Renal cortex interstitium (tissue), 11 donors: Measurements from ENCODE around the gene NDUFB2. TPM values are rescaled to one million over a fixed set of nuclear protein-coding genes. Genes with fewer than 3 reads are reported as not detected.
"Not testable (repeated sequence)": the region's sequence is repeated elsewhere in the genome, so short reads cannot be mapped to it uniquely, and the experiment has no call there.

Experiments used
- DNase-seq, 11 donors: peaks; one replicate each; pipeline ENCODE4 v3.0.0-alpha.2; 2013; ENCODE audit warnings: low read depth in 9 of 11, low spot score in 4 of 11; ENCODE audit errors: extremely low read depth in 1 of 11
- polyA plus RNA-seq, 3 donors: library from polyadenylated mRNA; unstranded; fragments of 120-200 nt; gene quantifications; one replicate each; pipeline ENCODE4 v1.2.1, GENCODE V29; 2013; ENCODE audit not compliant: insufficient read length in 3 of 3

The NDUFB2 gene
- polyA plus RNA-seq, 3 donors: 145 to 193 (median 193) TPM

DNA sequence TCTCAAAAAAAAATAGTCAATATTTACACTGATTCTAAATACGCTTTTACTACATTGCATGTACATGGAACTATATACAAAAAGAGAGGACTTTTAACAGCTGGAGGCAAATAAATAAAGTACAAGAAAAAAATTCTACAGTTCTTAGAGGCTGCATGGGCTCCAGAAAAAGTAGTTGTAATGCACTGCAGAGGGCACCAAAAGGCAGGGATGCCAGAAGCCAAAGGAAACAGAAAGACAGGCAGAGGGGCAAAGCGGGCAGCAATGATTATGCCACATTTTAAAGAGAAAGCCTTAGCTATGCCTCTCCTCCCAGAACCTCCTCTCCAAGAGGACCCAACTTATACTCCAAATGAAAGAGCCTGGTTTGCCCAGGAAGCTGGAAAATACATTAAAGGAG, 35.4 kb upstream of the NDUFB2 start:
- DNase-seq: no peak

DNA sequence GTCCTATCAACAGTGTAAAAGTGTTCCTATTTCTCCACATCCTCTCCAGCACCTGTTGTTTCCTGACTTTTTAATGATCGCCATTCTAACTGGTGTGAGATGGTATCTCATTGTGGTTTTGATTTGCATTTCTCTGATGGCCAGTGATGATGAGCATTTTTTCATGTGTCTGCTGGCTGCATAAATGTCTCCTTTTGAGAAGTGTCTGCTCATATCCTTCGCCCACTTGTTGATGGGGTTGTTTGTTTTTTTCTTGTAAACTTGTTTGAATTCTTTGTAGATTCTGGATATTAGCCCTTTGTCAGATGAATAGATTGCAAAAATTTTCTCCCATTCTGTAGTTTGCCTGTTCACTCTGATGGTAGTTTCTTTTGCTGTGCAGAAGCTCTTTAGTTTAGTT, 33.6 kb upstream of the NDUFB2 start:
- not testable (repeated sequence) for DNase-seq

DNA sequence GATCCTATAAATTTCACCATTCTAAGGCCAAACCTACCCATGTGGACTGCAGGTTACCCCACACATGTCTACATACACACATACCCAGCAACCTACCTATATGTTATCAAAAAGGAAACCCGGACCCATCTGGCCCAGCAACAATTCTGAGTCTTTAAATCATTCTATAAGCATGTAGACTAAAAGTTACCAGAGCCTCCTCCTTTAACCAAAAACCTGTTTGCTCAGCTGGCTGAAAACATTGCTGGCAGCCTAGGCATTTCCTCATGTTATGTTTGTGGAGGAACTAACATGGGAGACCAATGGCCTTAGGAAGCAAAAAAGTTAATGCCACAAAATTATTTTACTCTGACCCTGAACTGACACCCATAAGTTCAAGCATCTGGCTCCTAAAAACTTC, 29.0 kb upstream of the NDUFB2 start:
- no peak for DNase-seq

DNA sequence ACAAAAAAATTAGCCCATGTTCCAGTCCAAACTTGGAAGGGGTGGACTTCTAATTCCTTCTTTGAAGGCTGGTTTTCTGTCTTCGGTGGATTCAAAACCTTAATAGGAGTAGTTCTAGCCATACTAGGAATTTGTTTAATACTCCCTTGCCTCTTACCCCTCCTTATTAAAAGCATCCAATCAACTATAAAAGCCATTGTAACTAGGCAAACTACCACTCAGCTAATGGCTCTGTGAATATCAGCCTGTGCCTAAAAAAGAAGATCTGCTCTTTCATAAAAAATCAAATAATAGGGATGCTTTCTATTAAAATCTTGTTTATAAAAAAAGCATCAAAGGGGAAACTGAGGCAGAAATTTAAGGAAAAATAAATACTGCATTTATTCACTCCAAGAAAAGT, 27.9 kb upstream of the NDUFB2 start:
- no peak for DNase-seq

DNA sequence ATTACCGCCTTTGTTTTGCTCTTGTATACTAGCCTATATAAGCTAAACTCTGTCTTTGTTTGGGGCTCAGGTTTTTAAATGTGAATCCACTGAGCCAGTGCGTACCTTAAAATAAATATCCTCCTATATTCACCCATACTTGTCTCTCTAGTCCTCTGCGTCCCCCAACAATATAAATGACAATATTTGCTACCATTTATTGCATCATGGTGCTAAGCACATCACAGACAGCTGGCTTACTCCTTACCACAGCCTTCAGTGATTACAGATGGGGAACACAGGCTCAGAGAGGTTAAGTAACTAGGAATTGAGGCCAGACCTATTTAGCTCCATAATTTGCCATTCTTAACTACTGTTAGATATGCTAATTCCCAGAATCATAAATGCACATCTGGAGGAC, 27.2 kb upstream of the NDUFB2 start:
- no peak for DNase-seq

DNA sequence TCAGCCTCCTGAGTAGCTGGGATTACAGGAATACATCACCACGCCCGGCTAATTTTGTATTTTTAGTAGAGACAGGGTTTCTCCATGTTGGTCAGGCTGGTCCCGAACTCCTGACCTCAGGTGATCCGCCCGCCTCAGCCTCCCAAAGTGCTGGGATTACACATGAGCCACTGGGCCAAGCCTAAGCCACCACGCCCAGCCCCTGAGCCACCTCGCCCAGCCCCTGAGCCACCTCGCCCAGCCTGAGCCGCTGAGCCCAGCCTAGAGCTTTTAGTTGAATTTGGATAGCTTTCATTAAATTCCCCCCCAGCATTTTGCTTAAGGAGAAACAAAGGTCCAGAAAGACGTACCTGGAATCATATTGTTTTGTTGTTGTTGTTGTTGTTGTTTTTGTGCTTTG, 26.6 kb upstream of the NDUFB2 start:
- not testable (repeated sequence) for DNase-seq

DNA sequence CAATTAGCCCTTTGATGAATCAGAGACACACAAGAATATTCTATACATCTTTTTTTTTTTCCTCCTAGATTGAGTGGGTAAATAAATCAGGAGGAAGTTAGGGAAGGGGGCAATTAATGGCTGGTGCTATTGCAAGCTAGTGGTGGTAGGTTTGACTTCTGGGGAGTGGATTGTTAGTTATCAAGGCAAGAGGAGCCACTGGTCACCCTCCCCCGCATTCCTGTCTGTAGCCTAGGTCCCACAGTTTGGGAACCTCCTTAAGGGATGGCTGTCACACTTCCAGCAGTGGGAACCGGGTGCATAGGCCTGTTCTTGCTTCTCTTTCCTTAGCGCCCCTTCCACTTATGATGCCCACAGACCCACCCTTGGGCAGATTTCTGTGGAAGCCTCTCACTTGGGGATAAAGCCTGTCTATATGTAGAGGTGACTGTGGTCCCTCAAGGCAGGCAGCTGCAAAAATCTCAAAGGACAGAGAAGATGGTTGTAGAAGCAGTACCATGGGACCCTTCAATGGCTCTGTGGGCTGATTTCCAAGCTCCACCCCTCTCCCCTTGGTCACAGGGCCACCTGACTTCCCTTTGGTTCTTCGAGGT, 26.1 kb upstream of the NDUFB2 start:
- no peak for DNase-seq

DNA sequence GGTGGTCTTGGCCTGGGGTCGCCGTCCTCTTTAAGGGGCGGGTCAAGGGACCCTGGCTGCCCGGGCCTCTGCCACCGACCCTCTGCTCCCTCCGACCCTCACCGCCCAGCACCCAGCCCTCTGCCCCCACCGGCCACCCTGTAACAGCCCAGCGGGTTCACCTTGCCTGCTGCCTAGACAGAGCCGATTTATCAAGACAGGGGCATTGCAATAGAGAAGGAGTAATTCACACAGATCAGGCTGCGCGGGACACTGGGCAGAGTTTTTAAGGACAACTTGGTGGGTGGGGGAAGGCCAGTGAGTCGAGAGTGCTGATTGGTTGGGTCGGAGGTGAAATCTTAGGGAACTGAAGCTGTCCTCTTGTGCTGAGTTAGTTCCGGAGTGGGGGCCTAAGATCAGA, 24.5 kb upstream of the NDUFB2 start:
- DNase-seq: no peak

DNA sequence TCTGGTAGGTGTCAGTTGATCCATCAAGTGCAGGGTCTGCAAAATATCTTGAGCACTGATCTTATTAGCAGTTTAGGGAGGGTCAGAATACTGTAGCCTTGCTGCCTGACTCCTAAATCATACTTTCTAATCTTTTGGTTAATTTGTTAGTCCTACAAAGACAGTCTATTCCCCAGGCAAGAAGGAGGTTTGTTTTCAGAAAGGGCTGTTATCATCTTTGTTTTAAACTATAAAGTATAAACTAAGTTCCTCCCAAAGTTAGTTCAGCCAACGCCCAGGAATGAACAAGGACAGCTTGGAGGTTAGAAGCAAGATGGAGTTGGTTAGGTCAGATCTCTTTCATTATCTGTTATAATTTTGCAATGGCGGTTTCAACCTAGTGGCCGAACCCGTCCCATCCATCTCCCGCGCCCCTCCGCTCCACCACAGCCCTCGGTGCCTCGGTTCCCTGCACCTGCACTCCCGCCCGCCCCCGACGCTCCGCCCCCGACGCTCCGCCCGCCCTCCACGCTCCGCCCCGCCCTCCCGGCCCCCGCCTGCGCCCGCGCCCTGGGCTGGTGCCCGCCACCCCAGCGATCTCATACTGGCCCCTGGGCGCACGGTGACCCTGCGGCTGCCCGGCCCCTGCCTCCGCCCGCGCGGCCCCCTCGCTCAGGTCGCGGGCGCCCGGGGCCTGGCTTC, 24.0 kb upstream of the NDUFB2 start, which contains the start of gene ADCK2:
ADCK2 (plus strand) TSS at position 564 of the 681 bp plus-strand sequence. CDS start 386 bp downstream, outside the sequence.
- DNase-seq: peak in 3 of 11 donors; percentile 30 to 44 (median 33)

DNA sequence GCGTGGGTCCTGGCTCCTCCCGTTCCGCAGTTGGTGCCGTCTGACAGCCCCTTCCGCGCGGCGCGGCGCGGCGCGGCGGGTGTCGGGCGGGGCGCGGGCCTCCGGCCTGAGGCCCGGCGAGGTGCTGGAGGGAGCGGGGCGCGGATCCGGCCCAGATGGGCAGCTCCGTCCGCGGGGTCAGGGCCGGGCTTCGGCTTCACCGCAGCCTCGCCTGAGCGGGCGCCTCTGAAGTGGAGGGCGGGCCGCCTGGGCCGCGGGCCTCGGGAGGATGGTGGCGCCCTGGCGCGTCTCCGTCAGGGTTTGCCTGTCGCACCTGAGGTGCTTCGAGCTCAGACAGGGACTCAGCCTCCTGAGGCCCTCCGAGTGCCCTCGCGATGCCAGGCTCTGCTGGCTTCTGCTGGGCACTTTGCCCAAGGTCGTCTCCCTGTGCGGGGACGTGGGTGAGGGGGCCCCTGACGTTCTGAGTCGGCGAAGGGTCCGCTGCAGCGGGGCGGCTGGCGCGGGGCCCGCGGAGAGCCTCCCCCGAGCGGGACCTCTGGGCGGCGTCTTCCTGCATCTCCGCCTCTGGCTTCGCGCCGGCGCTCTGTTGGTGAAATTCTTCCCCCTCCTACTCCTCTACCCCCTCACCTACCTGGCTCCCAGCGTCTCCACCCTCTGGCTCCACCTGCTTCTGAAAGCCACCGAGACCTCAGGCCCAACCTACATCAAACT, 23.3 kb upstream of the NDUFB2 start:
- peak in 6 of 11 donors; percentile 20 to 53 (median 44) for DNase-seq

DNA sequence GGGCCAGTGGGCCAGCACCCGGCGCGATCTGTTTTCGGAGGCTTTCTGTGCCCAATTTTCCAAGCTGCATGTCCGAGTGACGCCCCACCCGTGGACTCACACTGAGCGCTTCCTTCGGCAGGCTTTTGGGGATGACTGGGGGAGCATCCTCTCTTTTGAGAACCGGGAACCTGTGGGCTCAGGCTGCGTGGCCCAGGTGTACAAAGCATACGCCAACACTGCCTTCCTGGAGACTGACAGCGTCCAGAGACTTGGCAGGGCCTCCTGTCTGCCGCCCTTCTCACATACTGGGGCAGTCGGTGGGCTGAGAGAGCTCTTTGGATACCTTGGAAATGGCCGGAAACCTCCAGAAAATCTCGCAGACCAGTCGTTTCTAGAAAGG, 22.7 kb upstream of the NDUFB2 start:
- DNase-seq: no peak

DNA sequence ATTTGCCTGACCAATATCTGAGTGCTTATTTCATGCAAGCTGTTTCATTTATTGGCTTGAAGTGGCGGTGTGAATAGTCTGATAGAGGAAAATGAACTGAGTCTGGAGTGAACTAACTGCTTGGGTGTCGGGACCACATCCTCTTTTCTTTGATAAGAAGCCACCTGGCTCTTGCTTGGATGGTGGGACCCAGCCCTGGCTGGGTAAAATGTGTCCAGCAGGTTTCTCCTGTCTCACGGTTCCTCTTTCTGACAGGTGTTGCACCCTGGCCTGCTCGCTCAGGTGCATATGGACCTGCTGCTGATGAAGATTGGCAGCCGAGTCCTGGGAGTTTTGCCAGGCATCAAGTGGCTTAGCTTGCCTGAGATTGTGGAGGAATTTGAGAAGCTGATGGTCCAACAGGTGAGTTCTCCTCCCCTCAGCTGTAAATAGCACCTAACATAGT, 22.1 kb upstream of the NDUFB2 start:
- DNase-seq: no peak

DNA sequence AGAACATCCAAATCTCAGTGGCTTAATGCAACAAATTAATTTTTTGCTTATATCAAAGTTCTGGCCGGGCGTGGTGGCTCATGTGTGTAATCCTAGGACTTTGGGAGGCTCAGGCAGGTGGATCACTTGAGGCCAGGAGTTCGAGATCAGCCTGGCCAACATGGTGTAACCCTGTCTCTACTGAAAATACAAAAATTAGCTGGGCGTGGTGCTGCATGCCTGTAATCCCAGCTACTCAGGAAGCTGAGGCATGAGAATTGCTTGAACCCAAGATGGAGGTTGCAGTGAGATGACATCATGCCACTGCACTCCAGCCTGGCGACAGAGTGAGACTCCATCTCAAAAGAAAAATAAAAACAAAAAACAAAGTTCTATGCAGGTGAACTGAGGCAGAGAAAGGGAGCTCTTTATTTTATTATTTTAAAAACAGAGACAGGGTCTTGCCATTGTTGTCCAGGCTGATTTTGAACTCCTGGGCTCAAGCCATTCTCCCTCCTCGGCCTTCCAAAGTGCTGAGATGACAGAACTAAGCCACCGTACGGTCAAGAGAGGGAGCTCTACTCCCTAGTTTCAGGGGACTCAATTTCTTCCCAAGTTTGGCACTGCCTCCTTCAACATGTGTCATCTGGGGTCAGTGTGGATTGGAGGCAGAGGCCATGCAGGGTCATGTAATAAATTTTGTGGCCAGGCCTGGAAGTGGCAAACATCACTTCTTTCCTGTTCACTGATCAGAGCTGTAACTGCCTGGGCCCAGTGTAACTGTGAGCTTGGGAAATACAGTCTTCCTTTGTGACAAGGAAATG, 21.4 kb upstream of the NDUFB2 start:
- peak in 5 of 11 donors; percentile 23 to 38 (median 29) for DNase-seq

DNA sequence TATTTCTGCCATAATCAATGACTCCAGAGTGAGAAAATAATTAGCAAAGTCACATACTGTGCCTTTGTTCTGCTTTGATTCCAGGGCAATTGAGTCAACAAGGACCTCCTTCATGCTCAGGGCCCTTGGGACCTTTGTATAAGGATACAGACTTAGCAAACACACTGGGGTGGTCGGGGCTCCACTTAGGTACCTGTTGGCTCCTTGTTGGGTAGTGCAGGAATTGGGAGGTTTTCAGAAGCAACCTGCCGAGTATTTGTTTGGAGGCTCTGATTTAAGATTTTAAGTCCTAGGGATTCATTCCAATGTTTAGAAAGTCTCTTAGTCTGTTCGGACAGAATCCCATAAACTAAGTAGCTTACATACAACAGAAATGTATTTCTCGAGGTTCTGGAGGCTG, 20.8 kb upstream of the NDUFB2 start:
- DNase-seq: no peak

DNA sequence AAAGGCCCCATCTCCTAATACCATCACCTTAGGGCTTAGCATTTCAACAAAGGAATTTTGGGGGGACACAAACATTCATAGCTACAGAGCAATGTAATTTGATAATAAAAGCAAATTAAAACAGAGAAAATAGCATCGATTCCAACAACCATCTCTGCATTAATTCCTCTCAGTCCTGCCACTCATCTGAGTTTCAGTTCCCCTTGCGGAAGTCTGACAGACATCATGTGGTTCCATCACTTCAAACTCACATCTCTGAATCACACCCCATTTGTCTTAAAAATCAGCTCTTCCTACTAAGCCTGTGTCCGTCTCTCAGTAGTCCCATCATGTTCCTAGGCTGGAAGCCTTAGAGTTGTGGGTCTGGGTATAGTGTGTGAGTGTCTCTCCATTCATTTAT, 20.2 kb upstream of the NDUFB2 start:
- no peak for DNase-seq

DNA sequence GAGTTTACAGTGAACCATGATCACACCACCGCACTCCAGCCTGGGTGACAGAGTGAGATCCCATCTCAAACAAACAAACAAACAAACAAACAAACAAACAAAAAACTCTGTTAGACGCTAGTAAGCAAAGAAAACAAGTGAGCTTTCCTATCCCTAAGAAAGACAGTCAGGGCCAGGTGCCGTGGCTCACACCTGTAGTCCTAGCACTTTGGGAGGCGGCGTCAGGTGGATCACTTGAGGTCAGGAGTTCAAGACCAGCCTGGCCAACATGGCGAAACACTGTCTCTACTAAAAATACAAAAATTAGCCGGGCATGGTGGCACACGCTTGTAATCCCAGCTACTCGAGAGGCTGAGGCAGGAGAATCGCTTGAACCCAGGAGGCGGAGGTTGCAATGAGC, 19.6 kb upstream of the NDUFB2 start:
- not testable (repeated sequence) for DNase-seq

DNA sequence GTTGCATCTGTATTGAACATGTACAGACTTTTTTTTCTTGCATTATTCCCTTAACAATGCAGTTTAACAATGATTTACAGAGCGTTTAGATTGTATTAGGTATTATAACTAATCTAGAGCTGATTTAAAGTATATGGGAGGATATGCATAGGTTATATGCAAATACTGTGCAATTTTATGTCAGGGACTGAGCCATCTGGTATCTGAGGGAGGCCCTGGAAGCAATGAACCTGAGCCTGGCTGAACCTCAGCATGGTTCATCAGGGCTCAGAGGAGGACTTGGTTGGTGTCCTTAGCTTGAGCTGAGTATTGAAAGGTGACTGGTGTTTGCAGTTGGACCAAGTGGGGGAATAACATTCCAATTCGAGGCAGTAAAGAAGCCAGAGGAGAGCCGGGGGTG, 19.0 kb upstream of the NDUFB2 start:
- DNase-seq: no peak

DNA sequence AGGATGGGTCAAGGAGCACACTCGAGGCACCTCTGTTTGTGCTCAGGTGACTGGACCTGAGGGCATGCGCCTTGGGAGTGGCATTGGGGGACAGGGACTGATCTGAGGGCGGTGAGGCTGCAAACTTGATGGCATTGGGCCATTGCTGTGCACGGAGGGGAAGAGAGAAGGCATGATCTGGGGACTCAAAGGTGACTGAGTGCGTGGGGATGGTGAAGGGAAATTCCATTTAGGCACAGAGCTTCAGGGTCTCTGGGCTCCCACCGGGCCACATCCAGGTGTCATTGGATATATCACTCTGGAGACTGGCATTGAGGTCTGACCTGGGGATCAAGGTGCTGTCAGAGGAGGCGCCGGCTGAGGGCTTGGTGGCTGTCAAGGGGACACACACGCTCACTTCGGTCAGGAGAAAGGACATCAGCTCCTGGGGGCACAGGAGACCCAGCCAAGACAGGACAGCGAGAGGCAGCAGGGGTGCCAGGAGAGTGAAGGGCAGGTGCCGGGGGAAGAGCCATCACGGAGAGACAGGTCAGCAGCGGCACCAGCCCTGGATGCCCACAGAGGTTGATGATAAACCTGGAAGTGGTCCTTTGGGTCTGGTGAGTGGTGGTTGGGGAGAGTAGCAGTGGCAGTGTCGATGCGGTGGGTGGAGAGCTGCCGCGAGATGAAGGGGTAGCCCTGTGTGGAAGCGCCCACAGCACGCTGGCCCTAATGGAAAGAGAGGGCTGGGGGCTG, 18.3 kb upstream of the NDUFB2 start:
- DNase-seq: no peak

DNA sequence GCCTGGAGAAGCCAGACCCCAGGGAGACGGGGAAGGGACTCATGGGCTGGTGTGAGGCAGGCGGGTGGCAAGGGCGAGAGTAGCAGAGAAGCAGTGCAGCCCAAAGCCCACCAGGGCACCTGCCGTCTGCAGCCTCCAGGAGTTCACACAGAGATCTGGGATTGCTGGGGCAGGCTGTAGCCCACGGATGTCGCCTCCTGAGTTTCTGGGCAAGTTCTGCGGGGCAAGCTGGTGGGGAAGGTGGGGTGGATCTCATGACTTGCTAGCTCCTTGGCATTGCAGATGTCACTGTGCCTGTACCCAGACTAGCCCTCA, 17.7 kb upstream of the NDUFB2 start:
- DNase-seq: no peak
